Colonic mucosa (tissue), 4 donors: Measurements from ENCODE around the gene DNAJA4. TPM values are rescaled to one million over a fixed set of nuclear protein-coding genes. Genes with fewer than 3 reads are reported as not detected.

Experiments used
- DNase-seq: peaks from one replicate; pipeline ENCODE4 v3.0.0-alpha.2; 2020
- H3K27ac ChIP-seq: fragments of 200-600 bp; one replicate; pipeline ENCODE4 v1.8.0; 2021
- H3K27me3 ChIP-seq: fragments of 200-600 bp; one replicate; pipeline ENCODE4 v1.8.0; 2021
- H3K36me3 ChIP-seq: fragments of 200-600 bp; one replicate; pipeline ENCODE4 v1.8.0; 2021
- H3K4me1 ChIP-seq: fragments of 200-600 bp; one replicate; pipeline ENCODE4 v1.8.0; 2021; ENCODE audit warnings: mild to moderate bottlenecking
- H3K4me3 ChIP-seq: fragments of 200-600 bp; one replicate; pipeline ENCODE4 v1.8.0; 2021
- H3K9ac ChIP-seq, 2 donors: one replicate each; pipeline ENCODE4 v1.7.0; 2013; ENCODE audit warnings: control low read depth in 2 of 2, low read depth in 2 of 2, low read length in 2 of 2
- H3K9me3 ChIP-seq: fragments of 200-600 bp; one replicate; pipeline ENCODE4 v1.8.0; 2021
- CTCF ChIP-seq: fragments of 200-600 bp; IDR thresholded peaks from one replicate; pipeline ENCODE4 v1.8.0; 2022; ENCODE audit warnings: antibody characterized with exemption, mild to moderate bottlenecking
- intact Hi-C: fragments of 100-400 bp; cut with DNase I; formaldehyde crosslinking; loops from one replicate; pipeline ENCODE4 v1.14.1; 2022
- total RNA-seq, 2 donors: library from RNA; stranded (reverse); fragmentation: NEBNext Ultra II Directional in 1 of 2; extraction: Animal tissue kit (Norgen Biotek cat#: 25700) in 1 of 2; gene quantifications; one replicate each; pipeline ENCODE4 v1.2.1, GENCODE V29; 2021
- donor health status: healthy.
- donor health status: DM: no; HTN: no; CAD: no.
- donor health status: DM: no; HTN: no; CAD: no.

DNAJA4 gene
- total RNA-seq, 2 donors from 2014 or later, result 42.6 to 54.5 TPM

GRCh38 chr15:78233496-78233895 is 30.9 kb upstream of the DNAJA4 start:
- intact Hi-C loops, result no loop called here
- Histone ChIP-seq H3K9ac (no peak overlapping the region), H3K4me1 (no peaks in the 10 kb centered on the region), H3K9me3 (no peaks in the 10 kb centered on the region), H3K4me3 (no peak overlapping the region), H3K27me3 (no peaks in the 10 kb centered on the region), H3K27ac (no peak overlapping the region), H3K36me3 (no peaks in the 10 kb centered on the region)
- TF ChIP-seq CTCF, result no peak
- no peak for DNase-seq

GRCh38 chr15:78234515-78235040 is 29.8 kb upstream of the DNAJA4 start, which contains the start of gene ACSBG1:
Gene ACSBG1 (minus strand): TSS chr15:78234565. CDS start chr15:78234501, 64 bp downstream.
- Histone ChIP-seq H3K4me1 (no peaks in the 10 kb centered on the region), H3K4me3 (no peak within 1 kb of the TSS), H3K27ac (no peak within 1 kb of the TSS), H3K27me3 (no peaks in the 10 kb centered on the region), H3K9ac (no peak within 1 kb of the TSS), H3K36me3 (no peaks in the 10 kb centered on the region), H3K9me3 (no peaks in the 10 kb centered on the region)
- intact Hi-C loops, result no loop called here
- TF ChIP-seq CTCF, result no peak
- no peak for DNase-seq

GRCh38 chr15:78236491-78236890 is 27.9 kb upstream of the DNAJA4 start:
- H3K4me3 ChIP-seq, result no peak overlapping the region
- no peaks in the 10 kb centered on the region for H3K36me3 ChIP-seq
- no peak for TF ChIP-seq CTCF
- H3K27ac ChIP-seq, result no peak overlapping the region
- no peak overlapping the region for H3K9ac ChIP-seq
- DNase-seq, result no peak
- no peaks in the 10 kb centered on the region for H3K9me3 ChIP-seq
- no peaks in the 10 kb centered on the region for H3K27me3 ChIP-seq
- no peaks in the 10 kb centered on the region for H3K4me1 ChIP-seq
- intact Hi-C loops, result no loop called here

DNA sequence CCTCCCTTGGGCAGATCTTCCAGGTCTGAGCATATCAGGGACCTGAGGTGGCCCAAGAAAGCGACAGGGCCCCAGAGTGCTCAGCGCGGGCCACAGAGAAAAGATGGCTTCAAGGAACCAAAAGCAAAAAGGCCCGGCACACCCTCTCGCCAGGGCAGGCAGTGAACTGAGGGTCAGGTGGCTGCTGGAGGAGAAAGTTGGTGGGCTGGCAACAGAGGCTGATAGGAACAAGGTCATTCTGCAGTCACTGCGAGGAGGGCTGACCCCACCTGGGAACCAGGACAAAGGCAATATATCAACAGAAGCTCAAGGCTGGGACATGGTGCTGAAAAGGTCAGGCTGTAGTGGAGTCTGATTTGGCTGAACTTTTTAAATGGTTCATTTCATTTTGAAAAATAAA is 27.2 kb upstream of the DNAJA4 start:
- TF ChIP-seq CTCF, result no peak
- no peak for DNase-seq
- Histone ChIP-seq H3K9me3 (no peaks in the 10 kb centered on the region), H3K27me3 (no peaks in the 10 kb centered on the region), H3K27ac (no peak overlapping the region), H3K4me3 (no peak overlapping the region), H3K9ac (no peak overlapping the region), H3K36me3 (no peaks in the 10 kb centered on the region), H3K4me1 (no peaks in the 10 kb centered on the region)
- intact Hi-C loops, result no loop called here

- Histone ChIP-seq H3K9ac (no peak overlapping the region), H3K36me3 (no peaks in the 10 kb centered on the region), H3K27ac (no peak overlapping the region), H3K9me3 (no peaks in the 10 kb centered on the region), H3K4me3 (no peak overlapping the region), H3K4me1 (no peaks in the 10 kb centered on the region), H3K27me3 (no peaks in the 10 kb centered on the region)
- no peak for DNase-seq
- intact Hi-C loops, result loop anchor here (2.0 to 10.0 kb wide), 5 partner anchors 43 to 275 kb away; no protein-coding TSS in a partner anchor
- TF ChIP-seq CTCF, result no peak
These were observed 24.6 kb upstream of the DNAJA4 start for GRCh38 chr15:78239811-78240210.
